ENCODE results near the gene OR6C4. TPM values are rescaled to one million over a fixed set of nuclear protein-coding genes. Genes with fewer than 3 reads are reported as not detected.
"Not testable (repeated sequence)": the region's sequence is repeated elsewhere in the genome, so short reads cannot be mapped to it uniquely, and the experiment has no call there.

The OR6C4 gene
- total RNA-seq, 4 donors from 2014 or later: not detected

DNA sequence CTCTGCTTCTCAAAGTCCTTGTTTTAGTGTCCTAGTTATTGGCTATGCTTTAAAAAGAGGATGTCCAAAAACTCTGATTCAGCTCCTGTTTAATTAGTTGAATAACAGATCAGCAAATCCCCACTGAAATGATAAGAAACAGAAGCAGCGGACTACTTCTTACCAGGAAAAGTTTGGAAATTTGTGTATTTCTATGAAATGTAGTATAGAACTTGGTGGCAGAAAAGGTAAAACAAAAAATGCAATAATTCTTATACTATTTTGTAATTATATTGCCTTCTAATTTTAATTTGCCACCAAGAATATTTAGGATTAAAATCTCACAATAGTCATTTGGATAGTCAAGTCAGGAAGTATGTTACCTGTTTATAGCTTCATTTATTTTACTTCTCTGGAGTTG is 22.8 kb downstream of the OR6C4 start, which contains the start of gene OR2AP1:
Gene OR2AP1, plus strand, starts transcription at position 301 of the 400 bp plus-strand sequence. CDS start 1,947 bp downstream, outside the sequence.
- no peak for TF ChIP-seq POLR2A (IDR thresholded peaks at IDR 0.05)
- no peak for TF ChIP-seq EP300 (IDR thresholded peaks at IDR 0.05; ENCODE audit: low read depth)
- TF ChIP-seq POLR2AphosphoS5 (IDR thresholded peaks at IDR 0.05): no peak
- TF ChIP-seq, protein P1, sequence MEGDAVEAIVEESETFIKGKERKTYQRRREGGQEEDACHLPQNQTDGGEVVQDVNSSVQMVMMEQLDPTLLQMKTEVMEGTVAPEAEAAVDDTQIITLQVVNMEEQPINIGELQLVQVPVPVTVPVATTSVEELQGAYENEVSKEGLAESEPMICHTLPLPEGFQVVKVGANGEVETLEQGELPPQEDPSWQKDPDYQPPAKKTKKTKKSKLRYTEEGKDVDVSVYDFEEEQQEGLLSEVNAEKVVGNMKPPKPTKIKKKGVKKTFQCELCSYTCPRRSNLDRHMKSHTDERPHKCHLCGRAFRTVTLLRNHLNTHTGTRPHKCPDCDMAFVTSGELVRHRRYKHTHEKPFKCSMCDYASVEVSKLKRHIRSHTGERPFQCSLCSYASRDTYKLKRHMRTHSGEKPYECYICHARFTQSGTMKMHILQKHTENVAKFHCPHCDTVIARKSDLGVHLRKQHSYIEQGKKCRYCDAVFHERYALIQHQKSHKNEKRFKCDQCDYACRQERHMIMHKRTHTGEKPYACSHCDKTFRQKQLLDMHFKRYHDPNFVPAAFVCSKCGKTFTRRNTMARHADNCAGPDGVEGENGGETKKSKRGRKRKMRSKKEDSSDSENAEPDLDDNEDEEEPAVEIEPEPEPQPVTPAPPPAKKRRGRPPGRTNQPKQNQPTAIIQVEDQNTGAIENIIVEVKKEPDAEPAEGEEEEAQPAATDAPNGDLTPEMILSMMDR (IDR thresholded peaks at IDR 0.05): no peak
- no peak within 1 kb of the TSS for H3K4me3 ChIP-seq
- 70 to 79% methylated on average over 1 of the region's 1 CpG for WGBS, 2 donors (ENCODE audit: low coverage in 1 of 2)
- in situ Hi-C loops (cut with MboI; ENCODE audit: low pct_ligation_motif_present in 1 of 4, low pct_unique_long_range_greater_than_20kb in 1 of 4, low sequenced_read_pairs in 3 of 4): no loop called here
- H3K9me3 ChIP-seq: peaks cover 14 to 18% of the 10 kb centered on the region in 2 donors
- H3K4me1 ChIP-seq: no peaks in the 10 kb centered on the region
- no peak for DNase-seq
- intact Hi-C loops (cut with DNase I; ENCODE audit: low total_unique reads): no loop called here
- H3K27me3 ChIP-seq: no peaks in the 10 kb centered on the region
- H3K27ac ChIP-seq: no peak within 1 kb of the TSS
- H3K36me3 ChIP-seq: no peaks in the 10 kb centered on the region

DNA sequence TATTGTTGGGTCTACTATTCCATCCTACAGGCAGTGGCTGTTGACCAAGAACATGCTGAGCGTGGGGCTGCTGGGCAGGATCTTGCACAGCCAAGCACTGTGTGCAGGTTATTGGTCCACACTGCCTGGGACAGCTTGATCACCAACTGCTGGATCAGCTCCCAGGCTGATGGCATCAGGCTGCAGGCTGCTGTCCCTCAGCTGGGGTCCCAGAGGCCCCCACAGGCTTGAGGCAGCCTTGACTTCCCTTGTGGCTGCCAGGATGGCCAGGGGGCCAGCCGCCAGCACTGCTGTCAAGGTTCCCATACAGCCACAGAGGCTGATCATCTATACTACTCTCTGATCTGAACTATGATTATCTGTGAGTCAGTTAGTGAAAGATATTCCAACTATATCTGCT is 32.7 kb downstream of the OR6C4 start:
- no peaks in the 10 kb centered on the region for H3K9me3 ChIP-seq
- in situ Hi-C loops (cut with MboI; ENCODE audit: low pct_ligation_motif_present in 1 of 4, low pct_unique_long_range_greater_than_20kb in 1 of 4, low sequenced_read_pairs in 3 of 4) (no loop called here), intact Hi-C loops (cut with DNase I; ENCODE audit: low total_unique reads) (no loop called here)
- no peaks in the 10 kb centered on the region for H3K36me3 ChIP-seq
- H3K27ac ChIP-seq: no peak overlapping the region
- H3K4me1 ChIP-seq: no peaks in the 10 kb centered on the region
- DNase-seq: no peak
- 94% methylated on average over 2 of the region's 2 CpGs; no CpG with 5 or more reads in 1 of the 2 donors for WGBS, 2 donors (ENCODE audit: low coverage in 1 of 2)
- H3K27me3 ChIP-seq: no peaks in the 10 kb centered on the region
- no peak for TF ChIP-seq POLR2A (IDR thresholded peaks at IDR 0.05)
- TF ChIP-seq, protein P1 (IDR thresholded peaks at IDR 0.05): no peak
- TF ChIP-seq POLR2AphosphoS5 (IDR thresholded peaks at IDR 0.05): no peak
- H3K4me3 ChIP-seq: no peak overlapping the region

DNA sequence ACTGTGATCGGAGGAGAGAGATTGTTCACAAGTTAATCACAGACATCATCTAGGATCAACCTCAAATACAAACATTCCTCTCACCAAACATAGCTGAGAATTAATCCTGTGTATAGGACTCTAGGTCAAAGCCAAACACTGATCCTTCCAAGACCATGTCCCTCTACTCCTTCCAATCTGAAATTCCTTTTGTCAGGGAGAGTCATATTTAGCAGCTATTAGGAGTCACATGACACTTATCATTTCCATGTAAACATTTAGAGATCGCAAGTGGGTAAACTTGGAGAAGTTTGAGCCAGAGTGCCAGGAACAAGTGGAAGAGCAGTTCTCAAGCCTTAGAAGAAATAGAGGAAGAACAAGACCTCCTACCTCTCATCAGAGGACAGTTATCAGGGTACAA is 36.4 kb downstream of the OR6C4 start:
- WGBS, 2 donors (ENCODE audit: low coverage in 1 of 2): 68 to 80% methylated on average over 2 of the region's 2 CpGs
- H3K27ac ChIP-seq: no peak overlapping the region

DNA sequence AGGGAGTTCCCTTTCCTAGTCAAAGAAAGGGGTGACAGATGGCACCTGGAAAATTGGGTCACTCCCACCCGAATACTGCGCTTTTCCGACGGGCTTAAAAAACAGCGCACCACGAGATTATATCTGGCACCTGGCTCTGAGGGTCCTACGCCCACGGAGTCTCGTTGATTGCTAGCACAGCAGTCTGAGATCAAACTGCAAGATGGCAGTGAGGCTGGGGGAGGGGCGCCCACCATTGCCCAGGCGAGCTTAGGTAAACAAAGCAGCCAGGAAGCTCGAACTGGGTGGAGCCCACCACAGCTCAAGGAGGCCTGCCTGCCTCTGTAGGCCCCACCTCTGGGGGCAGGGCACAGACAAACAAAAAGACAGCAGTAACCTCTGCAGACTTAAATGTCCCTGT is 40.8 kb downstream of the OR6C4 start:
- intact Hi-C loops (cut with DNase I; ENCODE audit: low total_unique reads); H3K27ac ChIP-seq; H3K36me3 ChIP-seq; DNase-seq; H3K4me3 ChIP-seq; H3K4me1 ChIP-seq; H3K9me3 ChIP-seq; H3K27me3 ChIP-seq; in situ Hi-C loops (cut with MboI; ENCODE audit: low pct_ligation_motif_present in 1 of 4, low pct_unique_long_range_greater_than_20kb in 1 of 4, low sequenced_read_pairs in 3 of 4): not testable (repeated sequence)
- 0 to 74% methylated on average over 1 to 12 of the region's 12 CpGs for WGBS, 2 donors (ENCODE audit: low coverage in 1 of 2)

More for the DNA sequence above, 36.4 kb downstream of the OR6C4 start:
- DNase-seq: no peak
- Histone ChIP-seq H3K4me3 (no peak overlapping the region), H3K4me1 (no peaks in the 10 kb centered on the region), H3K9me3 (no peaks in the 10 kb centered on the region), H3K27me3 (no peaks in the 10 kb centered on the region), H3K36me3 (no peaks in the 10 kb centered on the region)
- in situ Hi-C loops (cut with MboI; ENCODE audit: low pct_ligation_motif_present in 1 of 4, low pct_unique_long_range_greater_than_20kb in 1 of 4, low sequenced_read_pairs in 3 of 4): no loop called here
- intact Hi-C loops (cut with DNase I; ENCODE audit: low total_unique reads): no loop called here
- TF ChIP-seq POLR2AphosphoS5 (IDR thresholded peaks at IDR 0.05) (no peak), POLR2A (IDR thresholded peaks at IDR 0.05) (no peak)

Other genes starting within 250 kb of the OR6C4 start
- gene OR6C1, start 235.3 kb upstream of the OR6C4 start, total RNA-seq: not detected
- gene OR6C3, start 218.9 kb upstream of the OR6C4 start, total RNA-seq: not detected
- gene OR6C75, start 186.6 kb upstream of the OR6C4 start, total RNA-seq: not detected
- not detected for gene OR6C65, start 149.1 kb upstream of the OR6C4 start, total RNA-seq
- gene OR6C76, start 123.3 kb upstream of the OR6C4 start, total RNA-seq: not detected
- gene OR6C2, start 105.5 kb upstream of the OR6C4 start, total RNA-seq: under 1 TPM in 1 of 4 donors, not detected in 3; 0.60 TPM
- not detected for gene OR6C70, start 79.5 kb upstream of the OR6C4 start, total RNA-seq
- not detected for gene OR6C68, start 57.2 kb upstream of the OR6C4 start, total RNA-seq
- gene OR2AP1, start 22.9 kb downstream of the OR6C4 start, total RNA-seq: not detected
- gene OR10P1, start 87.3 kb downstream of the OR6C4 start, total RNA-seq: not detected
- 100 to 1,000 TPM in 1 of 4 donors, 10 to 100 TPM in 3; 14.4 to 125 (median 23.6) TPM for gene ITGA7, start 158.3 kb downstream of the OR6C4 start, total RNA-seq
- gene BLOC1S1, start 166.4 kb downstream of the OR6C4 start, total RNA-seq: 100 to 1,000 TPM; 158 to 494 (median 381) TPM
- 10 to 100 TPM; 16.5 to 74.4 (median 58.3) TPM for gene RDH5, start 170.8 kb downstream of the OR6C4 start, total RNA-seq
- 100 to 1,000 TPM; 427 to 723 (median 581) TPM for gene CD63, start 179.4 kb downstream of the OR6C4 start, total RNA-seq
- gene GDF11, start 193.5 kb downstream of the OR6C4 start, total RNA-seq: 1 to 10 TPM in 1 of 4 donors, under 1 TPM in 3; 0.37 to 1.7 (median 0.60) TPM

Measured in transverse colon (tissue), 4 donors.